Smooth muscle cell of the brain vasculature (primary cell): ENCODE results near the gene LSM14B.

Experiments used
- DNase-seq: peaks from one replicate; pipeline ENCODE4 v3.0.0-alpha.2; 2012; ENCODE audit warnings: low read depth, low spot score

The LSM14B gene

DNA sequence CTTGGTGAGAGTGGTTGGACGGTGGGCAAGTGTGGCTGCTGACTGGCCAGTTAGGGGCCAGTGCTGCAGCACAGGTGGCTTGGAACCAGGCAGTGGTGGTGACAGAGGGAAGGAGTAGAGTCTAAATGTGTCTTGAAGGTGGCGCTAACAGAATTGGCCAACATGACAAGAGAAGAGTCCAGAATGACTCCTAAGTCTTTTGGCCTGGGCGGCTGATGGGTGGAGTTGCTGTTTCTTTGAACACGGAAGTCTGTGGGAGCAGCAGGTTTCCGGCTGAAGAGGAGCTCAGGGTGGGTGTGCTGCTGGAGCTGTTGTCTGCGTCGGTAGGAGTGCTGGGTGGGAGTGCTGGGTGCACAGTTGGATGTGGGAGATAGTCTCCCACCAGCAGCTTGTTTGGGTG is 10.1 kb downstream of the LSM14B start:
- DNase-seq, result no peak

DNA sequence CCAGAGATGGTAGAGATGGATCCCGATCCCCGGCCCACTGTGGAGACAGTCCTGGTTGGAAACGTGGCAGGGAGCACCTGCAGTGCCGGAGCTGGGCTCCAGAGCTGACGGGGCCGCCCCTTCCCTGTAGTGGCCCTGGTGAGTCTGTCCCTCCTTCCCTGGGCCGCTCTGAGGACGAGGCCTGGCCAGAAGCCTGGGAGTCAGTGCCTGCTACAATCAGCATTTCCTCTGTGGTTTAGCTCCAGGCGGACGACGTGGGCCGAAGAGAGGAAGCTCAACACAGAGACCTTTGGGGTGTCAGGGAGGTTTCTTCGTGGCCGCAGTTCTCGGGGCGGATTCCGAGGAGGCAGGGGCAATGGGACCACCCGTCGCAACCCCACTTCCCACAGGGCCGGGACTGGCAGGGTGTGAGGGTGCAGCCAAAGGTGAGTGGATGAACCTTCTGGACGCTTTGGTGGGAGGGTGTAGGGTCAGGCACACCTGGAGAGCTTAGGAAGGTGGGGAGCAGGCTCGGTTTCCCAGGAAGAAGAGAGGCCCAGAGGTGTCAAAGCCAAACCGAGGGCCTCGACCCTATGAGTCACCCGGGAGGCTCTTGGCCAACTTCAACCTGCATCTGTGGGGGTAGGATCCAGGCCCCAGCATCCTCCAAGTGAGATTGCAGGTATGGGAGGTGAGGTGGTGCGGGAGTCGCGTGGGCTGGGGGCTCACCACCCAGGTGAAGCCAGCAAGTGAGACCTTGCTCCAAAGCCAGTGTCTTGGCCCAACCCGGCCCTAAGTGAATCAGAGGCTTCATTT is 11.0 kb downstream of the LSM14B start:
- no peak for DNase-seq

DNA sequence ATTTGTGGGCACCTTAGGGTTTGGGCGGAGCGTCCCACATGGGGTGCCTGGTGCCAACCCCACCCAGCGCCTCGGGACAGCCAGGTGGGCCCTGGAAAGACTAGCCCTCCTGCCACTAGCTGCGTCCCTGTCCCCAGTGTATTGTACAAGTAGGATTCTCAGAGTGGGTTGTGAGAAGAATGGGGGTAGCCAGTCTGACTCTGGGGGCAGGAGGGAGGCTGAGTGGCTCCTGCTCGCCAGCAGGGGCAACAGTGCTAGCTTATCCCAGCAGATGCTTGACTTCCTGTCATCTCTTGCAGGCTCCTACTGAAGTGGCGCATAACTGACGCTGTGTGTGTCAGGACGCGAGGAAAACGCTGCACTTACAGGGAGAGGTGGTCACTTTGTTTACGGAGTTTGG is 11.6 kb downstream of the LSM14B start:
- no peak for DNase-seq

- no peak for DNase-seq
These were observed 12.5 kb downstream of the LSM14B start for GRCh38 chr20:62134735-62135231.

DNA sequence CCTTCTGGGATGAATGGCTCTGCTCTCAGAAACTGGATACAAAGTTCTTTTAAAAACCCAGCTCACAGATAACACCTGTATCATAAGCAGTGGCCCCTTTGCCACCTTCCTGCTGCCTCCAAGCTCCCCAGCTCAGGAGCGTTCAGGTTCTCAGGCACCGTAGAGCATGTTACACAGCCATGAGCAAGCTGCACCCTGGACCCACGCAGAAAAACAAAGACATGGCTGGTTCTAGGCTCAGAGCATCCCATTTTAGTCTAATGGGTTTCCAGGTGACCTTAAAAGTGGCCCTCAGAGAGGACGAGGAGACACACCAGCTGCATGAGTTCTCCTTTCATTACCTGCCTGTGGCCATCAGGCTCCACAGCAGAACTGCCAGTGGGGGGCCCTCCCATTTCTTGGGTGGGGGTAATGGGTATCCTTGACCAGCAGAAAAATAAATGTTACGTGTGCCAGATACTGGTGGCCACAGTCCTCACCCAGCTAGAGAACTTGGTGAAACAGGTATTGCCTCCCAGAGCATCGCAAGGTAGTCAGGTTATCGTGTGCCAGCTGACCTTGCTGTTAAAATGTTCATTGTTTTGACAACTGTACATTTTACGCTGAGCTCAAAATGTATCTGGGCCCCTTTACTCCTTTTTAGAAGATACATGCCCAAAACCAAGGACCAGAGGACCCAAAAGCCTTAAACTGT is 13.4 kb downstream of the LSM14B start:
- DNase-seq, result no peak

GRCh38 chr20:62136283-62137091 is 14.2 kb downstream of the LSM14B start:
- peak; percentile 32 for DNase-seq

DNA sequence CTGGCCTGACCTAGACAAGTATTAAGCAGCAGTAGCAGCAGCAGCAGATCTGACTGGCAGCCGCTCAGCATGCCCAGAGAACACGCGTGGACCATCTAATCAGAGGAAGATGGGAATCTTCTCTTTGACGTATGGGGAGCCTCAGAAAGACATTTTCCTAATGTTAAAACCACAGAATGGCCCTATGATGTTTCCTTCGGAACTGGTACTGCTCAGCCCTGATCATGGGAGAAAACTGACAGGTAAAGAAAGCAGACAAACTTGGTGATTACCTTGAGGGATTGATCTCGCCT is 14.8 kb downstream of the LSM14B start:
- no peak for DNase-seq

GRCh38 chr20:62137478-62138203 is 15.4 kb downstream of the LSM14B start:
- DNase-seq, result no peak

GRCh38 chr20:62138204-62138543 is 15.9 kb downstream of the LSM14B start:
- no peak for DNase-seq

DNA sequence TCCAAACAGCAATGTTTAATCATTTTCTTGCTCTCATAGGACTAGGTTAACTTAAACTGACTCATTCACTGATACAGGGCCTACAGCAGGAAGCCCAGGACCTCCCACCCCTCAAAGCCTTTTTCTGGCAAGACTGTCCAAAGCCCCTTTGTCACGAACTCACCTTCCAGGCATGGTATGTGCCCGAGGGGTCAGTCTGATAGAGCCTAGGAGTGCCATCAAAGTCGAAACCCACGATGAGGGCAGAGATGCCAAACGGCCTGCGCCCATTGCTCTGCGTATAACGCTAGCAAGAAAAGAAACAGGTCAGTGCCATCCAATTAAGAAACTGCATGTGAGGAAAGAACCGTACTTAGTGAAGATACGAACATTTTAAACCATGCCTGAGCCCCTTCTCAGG is 16.6 kb downstream of the LSM14B start:
- DNase-seq, result no peak

DNA sequence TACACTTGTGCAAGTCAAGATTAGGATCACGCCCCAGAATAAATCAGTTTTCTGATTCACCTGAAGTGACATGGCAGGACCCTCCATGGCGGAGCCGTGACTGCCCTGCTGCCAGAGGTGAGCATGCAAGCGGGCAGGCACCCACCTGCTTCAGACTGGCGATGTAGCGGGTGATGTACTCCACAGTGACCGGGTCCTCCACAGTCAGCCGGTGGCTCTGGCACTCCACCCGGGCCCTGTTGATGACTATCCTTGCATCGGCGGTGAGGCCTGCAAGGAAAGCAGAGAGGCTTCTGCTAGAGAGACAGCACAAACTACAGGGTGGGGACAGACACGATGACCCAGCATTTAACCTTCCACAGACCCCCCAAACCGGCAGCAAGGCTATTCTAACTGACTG is 17.4 kb downstream of the LSM14B start:
- no peak for DNase-seq

DNA sequence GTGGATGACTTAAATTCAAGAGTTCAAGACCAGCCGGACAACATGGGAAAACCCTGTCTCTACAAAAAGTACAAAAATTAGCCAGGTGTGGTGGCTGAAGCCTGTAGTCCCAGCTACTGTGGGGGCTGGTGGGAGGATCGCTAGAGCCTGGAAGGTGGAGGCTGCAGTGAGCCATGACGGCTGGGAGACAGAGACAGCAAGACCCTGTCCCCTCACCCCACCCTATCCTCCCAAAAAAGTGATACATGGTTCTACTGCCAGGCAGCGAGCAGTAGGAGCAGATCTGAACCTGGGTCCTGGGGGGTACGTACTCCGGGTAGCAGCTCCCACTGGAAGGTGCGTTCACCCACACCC is 18.7 kb downstream of the LSM14B start:
- DNase-seq, result no peak

- no peak for DNase-seq
These were observed 19.3 kb downstream of the LSM14B start for GRCh38 chr20:62141397-62142251.

GRCh38 chr20:62142252-62143080 is 20.2 kb downstream of the LSM14B start:
- no peak for DNase-seq

GRCh38 chr20:62143081-62143956 is 21.0 kb downstream of the LSM14B start, which contains the start of the genes PSMA7 and SS18L1:
Gene PSMA7 (minus strand): TSS chr20:62143394. CDS start chr20:62143303, 91 bp downstream.
Gene SS18L1 (plus strand): TSS chr20:62143769. CDS start chr20:62143821, 52 bp downstream.
- DNase-seq, result peak; percentile 54

- no peak for DNase-seq
These were observed 21.9 kb downstream of the LSM14B start for GRCh38 chr20:62143957-62144825.

DNA sequence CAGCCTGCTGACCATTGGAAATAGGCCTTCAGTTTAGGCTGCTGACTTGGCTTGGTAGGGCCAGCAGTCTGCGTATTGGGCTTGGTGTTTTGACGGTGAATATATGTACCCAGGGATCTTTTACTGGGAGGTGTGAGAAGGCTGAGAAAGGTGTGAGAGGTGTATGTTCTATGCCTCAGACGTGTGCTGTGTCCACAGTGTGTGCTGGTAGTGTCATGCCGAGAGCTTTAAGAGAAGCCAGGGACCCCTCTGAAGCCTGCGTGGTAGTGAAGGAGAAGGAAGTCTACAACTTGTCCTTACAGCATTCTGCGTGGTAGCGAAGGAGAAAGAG is 23.4 kb downstream of the LSM14B start:
- DNase-seq, result no peak
